Glutamatergic neuron (in vitro differentiated cells): Measurements from ENCODE around the gene KLK4. TPM values are rescaled to one million over a fixed set of nuclear protein-coding genes. Genes with fewer than 3 reads are reported as not detected.

ENCODE experiments used
- DNase-seq: peaks from one replicate; pipeline ENCODE4 v3.0.0; 2022
- H3K27ac Mint-ChIP-seq: one replicate; pipeline ENCODE4 v1.8.0; 2020; ENCODE audit warnings: mild to moderate bottlenecking, mixed read lengths, inconsistent platforms; ENCODE audit not compliant: unreplicated experiment
- H3K27me3 Mint-ChIP-seq: one replicate; pipeline ENCODE4 v1.8.0; 2020; ENCODE audit warnings: mild to moderate bottlenecking, moderate library complexity, mixed read lengths, inconsistent platforms; ENCODE audit not compliant: unreplicated experiment
- H3K36me3 Mint-ChIP-seq: one replicate; pipeline ENCODE4 v1.8.0; 2020; ENCODE audit warnings: mild to moderate bottlenecking, mixed read lengths, inconsistent platforms; ENCODE audit not compliant: unreplicated experiment
- H3K4me1 Mint-ChIP-seq: one replicate; pipeline ENCODE4 v1.8.0; 2020; ENCODE audit warnings: mild to moderate bottlenecking, low read depth, mixed read lengths, inconsistent platforms; ENCODE audit not compliant: unreplicated experiment
- H3K4me3 Mint-ChIP-seq: one replicate; pipeline ENCODE4 v1.8.0; 2020; ENCODE audit warnings: mild to moderate bottlenecking, mixed read lengths, inconsistent platforms; ENCODE audit not compliant: unreplicated experiment
- H3K9me3 Mint-ChIP-seq: one replicate; pipeline ENCODE4 v1.8.0; 2020; ENCODE audit warnings: mild to moderate bottlenecking, moderate library complexity, mixed read lengths, inconsistent platforms; ENCODE audit not compliant: unreplicated experiment
- CTCF ChIP-seq: fragments of 200-600 bp; sonication (generic); IDR thresholded peaks from one replicate; pipeline ENCODE4 v1.5.0; 2021; ENCODE audit not compliant: partially characterized antibody, unreplicated experiment
- total RNA-seq: library from RNA; stranded (reverse); fragmentation: NEBNext Ultra II Directional; extraction: Animal tissue kit (Norgen Biotek cat#: 25700); gene quantifications from one replicate; pipeline ENCODE4 v1.2.1, GENCODE V29; 2021; ENCODE audit not compliant: unreplicated experiment

KLK4 gene
- total RNA-seq, 1 donor from 2014 or later, result 0.66 TPM

- H3K27me3 Mint-ChIP-seq, result peaks cover 5% of the 10 kb centered on the region
- H3K4me3 Mint-ChIP-seq, result no peak overlapping the region
- DNase-seq, result no peak
- no peak overlapping the region for H3K27ac Mint-ChIP-seq
- peaks cover 1% of the 10 kb centered on the region for H3K9me3 Mint-ChIP-seq
- no peak for TF ChIP-seq CTCF
- H3K36me3 Mint-ChIP-seq, result no peaks in the 10 kb centered on the region
- no peaks in the 10 kb centered on the region for H3K4me1 Mint-ChIP-seq
Measured at GRCh38 chr19:50933640-50934039, 22.4 kb upstream of the KLK4 start.

GRCh38 chr19:50932690-50933083 lies 21.5 kb upstream of the KLK4 start:
- H3K27me3 Mint-ChIP-seq, result peaks cover 5% of the 10 kb centered on the region
- H3K36me3 Mint-ChIP-seq, result no peaks in the 10 kb centered on the region
- peaks cover 1% of the 10 kb centered on the region for H3K9me3 Mint-ChIP-seq
- H3K27ac Mint-ChIP-seq, result no peak overlapping the region
- H3K4me1 Mint-ChIP-seq, result no peaks in the 10 kb centered on the region
- TF ChIP-seq CTCF, result no peak
- H3K4me3 Mint-ChIP-seq, result no peak overlapping the region
- DNase-seq, result no peak

GRCh38 chr19:50932018-50932689 lies 21.0 kb upstream of the KLK4 start:
- Mint-ChIP-seq H3K4me3 (no peak overlapping the region), H3K27ac (no peak overlapping the region), H3K36me3 (no peaks in the 10 kb centered on the region), H3K9me3 (peaks cover 1% of the 10 kb centered on the region), H3K27me3 (peaks cover 5% of the 10 kb centered on the region), H3K4me1 (no peaks in the 10 kb centered on the region)
- no peak for DNase-seq
- no peak for TF ChIP-seq CTCF

- Mint-ChIP-seq H3K9me3 (peaks cover 1% of the 10 kb centered on the region), H3K4me3 (no peak overlapping the region), H3K4me1 (no peaks in the 10 kb centered on the region), H3K36me3 (no peaks in the 10 kb centered on the region), H3K27ac (no peak overlapping the region), H3K27me3 (peaks cover 3% of the 10 kb centered on the region)
- no peak for TF ChIP-seq CTCF
- no peak for DNase-seq
Measured at GRCh38 chr19:50931023-50931422, 19.8 kb upstream of the KLK4 start.

- Mint-ChIP-seq H3K9me3 (peaks cover 1% of the 10 kb centered on the region), H3K36me3 (no peaks in the 10 kb centered on the region), H3K27ac (no peak overlapping the region), H3K27me3 (peaks cover 5% of the 10 kb centered on the region), H3K4me3 (no peak overlapping the region), H3K4me1 (no peaks in the 10 kb centered on the region)
- DNase-seq, result no peak
- TF ChIP-seq CTCF, result no peak
Measured at GRCh38 chr19:50928831-50929230, 17.6 kb upstream of the KLK4 start.
